ENCODE results near the gene MXD1. TPM values are rescaled to one million over a fixed set of nuclear protein-coding genes. Genes with fewer than 3 reads are reported as not detected.
A peak's percentile ranks its signal among the peaks of the same experiment; 100 is the strongest.

The MXD1 gene
- total and polyA plus RNA-seq, 9 of the 15 experiments (the other 6 are each of a cell fraction or from before 2014, with no cell fraction given) = 6.7 to 35.9 (median 11.0) TPM

- TF ChIP-seq ZNF695 (CRISPR knock-in tag; IDR thresholded peaks at IDR 0.05) (no peak), SP2 (IDR thresholded peaks at IDR 0.05; ENCODE audit: extremely low read depth, low read depth, low read length, poor library complexity, severe bottlenecking) (peak; percentile 79), ZBTB5 (IDR thresholded peaks at IDR 0.05) (peak; percentile 79), PHF20 (IDR thresholded peaks at IDR 0.05; ENCODE audit: partially characterized antibody) (no peak), ZBTB7A (IDR thresholded peaks at IDR 0.05; ENCODE audit: borderline replicate concordance, control insufficient read depth, low read depth, low read length) (peak; percentile 21; the same call in 1 of the 2 replicates), DIDO1 (tag; IDR thresholded peaks at IDR 0.05; ENCODE audit: low read depth) (no peak), CEBPG (CRISPR knock-in tag; IDR thresholded peaks at IDR 0.05) (no peak), CEBPG (tag; conservative IDR thresholded peaks at IDR 0.05 in 1 of 2, IDR thresholded peaks at IDR 0.05 in 1 of 2) (no peak), GTF2E2 (tag; IDR thresholded peaks at IDR 0.05) (peak; percentile 67; the same call in 1 of the 2 replicates), ZFX (CRISPR knock-in tag; IDR thresholded peaks at IDR 0.05) (peak; percentile 31; the same call in 1 of the 2 replicates), CCAR2 (IDR thresholded peaks at IDR 0.05; ENCODE audit: low read depth, low read length) (no peak), RB1 (IDR thresholded peaks at IDR 0.05; ENCODE audit: low read depth) (peak; percentile 84), NBN (IDR thresholded peaks at IDR 0.05; ENCODE audit: low read depth) (no peak)
- TF ChIP-seq, protein P1, sequence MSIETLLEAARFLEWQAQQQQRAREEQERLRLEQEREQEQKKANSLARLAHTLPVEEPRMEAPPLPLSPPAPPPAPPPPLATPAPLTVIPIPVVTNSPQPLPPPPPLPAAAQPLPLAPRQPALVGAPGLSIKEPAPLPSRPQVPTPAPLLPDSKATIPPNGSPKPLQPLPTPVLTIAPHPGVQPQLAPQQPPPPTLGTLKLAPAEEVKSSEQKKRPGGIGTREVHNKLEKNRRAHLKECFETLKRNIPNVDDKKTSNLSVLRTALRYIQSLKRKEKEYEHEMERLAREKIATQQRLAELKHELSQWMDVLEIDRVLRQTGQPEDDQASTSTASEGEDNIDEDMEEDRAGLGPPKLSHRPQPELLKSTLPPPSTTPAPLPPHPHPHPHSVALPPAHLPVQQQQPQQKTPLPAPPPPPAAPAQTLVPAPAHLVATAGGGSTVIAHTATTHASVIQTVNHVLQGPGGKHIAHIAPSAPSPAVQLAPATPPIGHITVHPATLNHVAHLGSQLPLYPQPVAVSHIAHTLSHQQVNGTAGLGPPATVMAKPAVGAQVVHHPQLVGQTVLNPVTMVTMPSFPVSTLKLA (conservative IDR thresholded peaks at IDR 0.05) = peak; percentile 12 to 29; a peak in 3 of 4 replicates
- TF ChIP-seq, protein P2, sequence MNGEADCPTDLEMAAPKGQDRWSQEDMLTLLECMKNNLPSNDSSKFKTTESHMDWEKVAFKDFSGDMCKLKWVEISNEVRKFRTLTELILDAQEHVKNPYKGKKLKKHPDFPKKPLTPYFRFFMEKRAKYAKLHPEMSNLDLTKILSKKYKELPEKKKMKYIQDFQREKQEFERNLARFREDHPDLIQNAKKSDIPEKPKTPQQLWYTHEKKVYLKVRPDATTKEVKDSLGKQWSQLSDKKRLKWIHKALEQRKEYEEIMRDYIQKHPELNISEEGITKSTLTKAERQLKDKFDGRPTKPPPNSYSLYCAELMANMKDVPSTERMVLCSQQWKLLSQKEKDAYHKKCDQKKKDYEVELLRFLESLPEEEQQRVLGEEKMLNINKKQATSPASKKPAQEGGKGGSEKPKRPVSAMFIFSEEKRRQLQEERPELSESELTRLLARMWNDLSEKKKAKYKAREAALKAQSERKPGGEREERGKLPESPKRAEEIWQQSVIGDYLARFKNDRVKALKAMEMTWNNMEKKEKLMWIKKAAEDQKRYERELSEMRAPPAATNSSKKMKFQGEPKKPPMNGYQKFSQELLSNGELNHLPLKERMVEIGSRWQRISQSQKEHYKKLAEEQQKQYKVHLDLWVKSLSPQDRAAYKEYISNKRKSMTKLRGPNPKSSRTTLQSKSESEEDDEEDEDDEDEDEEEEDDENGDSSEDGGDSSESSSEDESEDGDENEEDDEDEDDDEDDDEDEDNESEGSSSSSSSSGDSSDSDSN (IDR thresholded peaks at IDR 0.05; ENCODE audit: borderline replicate concordance in 1 of 2, low read depth in 2 of 2, low read length in 2 of 2) = peak; percentile 65 to 76; a peak in 2 of 4 replicates
These were observed at the start of gene MXD1 (continued) for GRCh38 chr2:69914950-69915945.

Measured in K562 (cell line).